WI38 (cell line): ENCODE results near the gene ELOVL1.
"Not testable (repeated sequence)": the region's sequence is repeated elsewhere in the genome, so short reads cannot be mapped to it uniquely, and the experiment has no call there.

Experiments used
- H3K4me3 ChIP-seq: 2 replicates; pipeline ENCODE4 v1.5.1; 2011; ENCODE audit warnings: low read depth, mild to moderate bottlenecking, control low read depth, low read length
- TF ChIP-seq, protein P1 (sequence below): IDR thresholded peaks from 2 replicates; pipeline ENCODE4 v1.5.1; 2012; ENCODE audit warnings: low read depth, mild to moderate bottlenecking, control low read depth, low read length

Gene ELOVL1

DNA sequence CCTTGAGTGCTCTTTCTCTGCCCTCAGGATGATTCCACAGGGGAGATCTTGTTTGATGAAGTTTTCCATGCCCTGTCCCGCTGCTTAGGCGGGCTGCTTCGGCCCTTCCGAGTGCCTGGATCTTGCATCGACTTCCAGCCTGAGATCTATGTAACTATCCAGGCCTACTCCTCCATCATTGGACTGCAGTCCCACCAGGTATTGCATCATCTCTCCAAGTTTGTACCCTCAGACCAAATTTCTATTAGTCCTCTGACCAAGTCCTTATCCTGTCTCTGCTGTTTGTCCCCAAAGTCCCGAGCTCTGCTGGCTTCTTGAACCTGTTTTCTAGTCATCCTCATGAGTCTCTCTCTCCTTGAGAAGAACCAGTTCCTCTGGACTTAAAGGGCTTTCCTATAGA, 36.5 kb upstream of the ELOVL1 start:
- TF ChIP-seq, protein P1, sequence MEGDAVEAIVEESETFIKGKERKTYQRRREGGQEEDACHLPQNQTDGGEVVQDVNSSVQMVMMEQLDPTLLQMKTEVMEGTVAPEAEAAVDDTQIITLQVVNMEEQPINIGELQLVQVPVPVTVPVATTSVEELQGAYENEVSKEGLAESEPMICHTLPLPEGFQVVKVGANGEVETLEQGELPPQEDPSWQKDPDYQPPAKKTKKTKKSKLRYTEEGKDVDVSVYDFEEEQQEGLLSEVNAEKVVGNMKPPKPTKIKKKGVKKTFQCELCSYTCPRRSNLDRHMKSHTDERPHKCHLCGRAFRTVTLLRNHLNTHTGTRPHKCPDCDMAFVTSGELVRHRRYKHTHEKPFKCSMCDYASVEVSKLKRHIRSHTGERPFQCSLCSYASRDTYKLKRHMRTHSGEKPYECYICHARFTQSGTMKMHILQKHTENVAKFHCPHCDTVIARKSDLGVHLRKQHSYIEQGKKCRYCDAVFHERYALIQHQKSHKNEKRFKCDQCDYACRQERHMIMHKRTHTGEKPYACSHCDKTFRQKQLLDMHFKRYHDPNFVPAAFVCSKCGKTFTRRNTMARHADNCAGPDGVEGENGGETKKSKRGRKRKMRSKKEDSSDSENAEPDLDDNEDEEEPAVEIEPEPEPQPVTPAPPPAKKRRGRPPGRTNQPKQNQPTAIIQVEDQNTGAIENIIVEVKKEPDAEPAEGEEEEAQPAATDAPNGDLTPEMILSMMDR: no peak
- no peak overlapping the region for H3K4me3 ChIP-seq

DNA sequence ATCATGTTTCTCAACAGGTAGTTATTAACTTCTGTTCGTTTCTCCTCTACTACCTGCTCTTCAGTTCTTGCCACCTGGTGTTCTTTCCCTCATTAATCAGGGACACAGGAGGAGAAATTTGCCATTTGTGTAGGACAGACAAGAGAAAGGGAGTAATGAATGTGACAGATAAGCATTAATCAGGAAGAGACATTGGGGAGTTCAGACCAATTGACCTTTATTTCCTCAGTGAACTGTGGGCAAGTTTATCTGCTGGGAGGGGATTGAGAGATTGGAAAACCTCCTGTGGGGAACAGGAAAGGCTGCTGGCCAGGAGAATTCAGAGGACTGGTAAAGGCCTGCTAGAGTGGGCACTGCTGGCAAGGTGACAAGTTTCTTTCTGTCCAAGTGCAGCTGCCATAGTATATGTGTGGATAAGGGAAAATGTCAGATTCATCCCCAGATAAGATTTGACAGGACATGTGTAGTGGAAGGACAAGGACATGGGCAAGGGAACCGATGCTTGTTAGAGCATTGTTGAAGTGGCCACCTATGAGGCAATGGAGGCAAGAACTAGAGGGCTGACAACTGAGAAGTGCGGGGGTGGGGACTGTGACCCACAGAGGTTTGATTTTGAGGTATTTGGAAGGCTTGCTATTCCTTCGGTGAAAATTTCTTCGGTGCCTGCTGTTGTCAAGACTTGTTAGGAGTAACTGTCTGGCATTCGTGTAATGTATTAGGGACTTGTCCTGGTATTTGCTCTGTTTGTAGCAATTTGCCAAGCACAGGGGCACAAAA, 34.5 kb upstream of the ELOVL1 start:
- H3K4me3 ChIP-seq: no peak overlapping the region
- TF ChIP-seq, protein P1: no peak

DNA sequence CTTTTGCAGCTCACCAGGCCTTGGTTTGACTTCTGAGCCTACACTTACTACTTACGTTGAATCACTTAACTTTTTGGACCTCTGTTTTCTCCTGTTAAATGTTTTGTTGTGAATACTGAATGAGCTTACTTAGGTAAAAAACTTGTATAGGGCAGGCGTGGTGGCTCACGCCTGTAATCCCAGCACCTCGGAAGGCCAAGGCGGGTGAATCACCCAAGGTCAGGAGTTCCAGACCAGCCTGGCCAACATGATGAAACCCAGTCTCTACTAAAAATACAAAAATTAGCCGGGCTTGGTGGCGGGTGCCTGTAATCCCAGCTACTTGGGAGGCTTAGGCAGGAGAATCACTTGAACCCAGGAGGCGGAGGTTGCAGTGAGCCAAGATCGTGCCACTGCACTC, 32.6 kb upstream of the ELOVL1 start:
- H3K4me3 ChIP-seq: not testable (repeated sequence)

DNA sequence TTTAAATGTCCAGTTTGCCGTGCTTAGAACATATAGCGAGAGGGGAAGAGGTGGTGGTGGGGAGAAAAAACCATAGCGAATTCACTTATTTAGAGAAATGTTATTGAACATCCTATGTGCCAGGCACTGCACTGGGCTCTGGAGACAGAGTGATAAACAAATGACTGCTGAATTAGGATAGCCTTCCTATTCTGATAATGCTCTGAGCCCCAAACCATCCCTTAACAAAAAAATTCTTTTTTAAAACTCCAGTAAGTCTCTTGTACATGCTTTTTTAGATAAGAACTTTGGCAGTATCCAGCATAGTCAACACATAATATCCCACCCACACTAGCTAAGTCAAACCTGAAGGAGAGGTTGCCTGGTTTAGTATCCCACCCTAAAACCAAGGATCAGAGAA, 30.4 kb upstream of the ELOVL1 start:
- TF ChIP-seq, protein P1: no peak

DNA sequence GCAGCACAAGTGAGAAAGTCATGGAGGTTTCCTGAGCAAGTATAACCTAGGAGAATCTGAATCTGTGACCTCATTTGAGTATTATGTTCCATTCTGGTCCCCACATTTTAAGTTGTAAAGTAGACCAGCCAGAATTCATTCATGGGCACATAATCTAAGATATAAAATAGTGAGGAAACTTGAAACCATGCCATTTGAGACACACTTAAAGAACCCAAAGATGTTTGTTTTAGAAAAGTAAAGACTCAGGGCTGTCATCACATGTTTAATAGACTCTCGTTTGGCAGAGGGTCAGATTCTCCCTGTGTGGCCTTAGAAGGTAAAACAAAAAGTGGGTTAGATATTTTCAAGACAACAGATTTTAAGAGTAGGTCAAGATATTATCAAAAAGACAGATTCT, 28.2 kb upstream of the ELOVL1 start:
- TF ChIP-seq, protein P1: no peak
- no peak overlapping the region for H3K4me3 ChIP-seq

More for the DNA sequence above, 30.4 kb upstream of the ELOVL1 start:
- H3K4me3 ChIP-seq: no peak overlapping the region

DNA sequence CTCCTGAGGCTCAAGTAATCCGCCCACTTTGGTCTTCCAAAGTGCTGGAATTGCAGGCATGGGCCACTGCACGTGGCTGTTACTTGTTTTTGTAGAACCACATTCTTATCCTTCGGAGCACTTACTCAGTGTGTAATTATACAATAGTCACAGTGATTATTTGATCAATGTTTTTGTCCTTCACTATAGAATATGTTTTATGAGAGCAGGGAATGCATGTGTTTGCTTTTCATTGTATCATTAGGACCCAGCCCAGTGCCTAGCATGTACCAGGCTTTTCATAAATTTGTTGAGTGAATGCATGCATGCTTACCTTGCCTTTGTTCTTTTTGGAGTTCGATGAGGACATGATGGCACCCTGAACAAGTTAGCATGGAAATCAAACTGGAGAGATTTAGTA, 27.7 kb upstream of the ELOVL1 start:
- no peak overlapping the region for H3K4me3 ChIP-seq
- TF ChIP-seq, protein P1: no peak

DNA sequence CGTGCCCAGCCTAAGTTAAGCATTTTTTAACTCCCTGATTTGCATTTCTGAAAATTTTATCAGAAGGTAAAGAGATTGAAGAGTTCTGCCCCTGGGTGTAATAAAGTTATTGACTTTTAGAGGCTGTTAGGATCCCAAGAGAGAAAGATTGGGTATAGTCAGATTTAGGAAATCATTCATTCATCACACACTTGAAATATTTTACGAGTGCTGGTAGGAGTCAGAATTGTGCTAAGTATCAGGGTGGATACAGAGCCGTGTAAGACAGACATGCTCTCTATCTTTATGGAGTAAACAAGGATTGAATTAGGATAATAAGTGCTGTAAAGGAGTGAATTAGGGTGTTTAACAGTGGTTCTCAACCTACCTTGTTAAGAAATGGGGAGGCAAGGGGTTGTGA, 24.9 kb upstream of the ELOVL1 start:
- H3K4me3 ChIP-seq: no peak overlapping the region
- TF ChIP-seq, protein P1: no peak
